ENCODE results near the gene ORM2.

The ORM2 gene

GRCh38 chr9:114371973-114372917, 42.6 kb downstream of the ORM2 start:
- peak; percentile 38 for DNase-seq

GRCh38 chr9:114372921-114373448, 43.3 kb downstream of the ORM2 start:
- DNase-seq, result no peak

GRCh38 chr9:114373960-114374730, 44.5 kb downstream of the ORM2 start:
- no peak for DNase-seq

GRCh38 chr9:114374936-114375335, 45.3 kb downstream of the ORM2 start:
- no peak for DNase-seq

- DNase-seq, result no peak
These were observed 45.9 kb downstream of the ORM2 start for GRCh38 chr9:114375386-114376175.

GRCh38 chr9:114376586-114377445, 47.1 kb downstream of the ORM2 start:
- no peak for DNase-seq

- DNase-seq, result no peak
These were observed 48.3 kb downstream of the ORM2 start for GRCh38 chr9:114378016-114378415.

- DNase-seq, result no peak
These were observed 49.2 kb downstream of the ORM2 start for GRCh38 chr9:114378883-114379282.
